Progenitor cell of endocrine pancreas (in vitro differentiated cells): ENCODE data around the gene STRA6. TPM values are rescaled to one million over a fixed set of nuclear protein-coding genes. Genes with fewer than 3 reads are reported as not detected.

Source experiments
- DNase-seq: peaks from one replicate; pipeline ENCODE4 v3.0.0; 2021; ENCODE audit warnings: low spot score; ENCODE audit not compliant: unreplicated experiment
- H3K27ac Mint-ChIP-seq: 2 replicates; pipeline ENCODE4 v1.8.0; 2021; ENCODE audit warnings: mild to moderate bottlenecking, moderate library complexity, mixed read lengths
- H3K27me3 Mint-ChIP-seq: 2 replicates; pipeline ENCODE4 v1.8.0; 2021; ENCODE audit warnings: mixed read lengths
- H3K36me3 Mint-ChIP-seq: 2 replicates; pipeline ENCODE4 v1.8.0; 2022; ENCODE audit warnings: mixed read lengths; ENCODE audit not compliant: insufficient read depth
- H3K4me1 Mint-ChIP-seq: 2 replicates; pipeline ENCODE4 v1.8.0; 2021; ENCODE audit warnings: low read depth, mixed read lengths
- H3K4me3 Mint-ChIP-seq: 2 replicates; pipeline ENCODE4 v1.8.0; 2021; ENCODE audit warnings: low read depth, mild to moderate bottlenecking, moderate library complexity, mixed read lengths
- H3K9me3 Mint-ChIP-seq: 2 replicates; pipeline ENCODE4 v1.8.0; 2021; ENCODE audit warnings: low read depth, mixed read lengths
- CTCF ChIP-seq: fragments of 200-600 bp; sonication (generic); IDR thresholded peaks from one replicate; pipeline ENCODE4 v1.5.0; 2021; ENCODE audit warnings: antibody characterized with exemption, mild to moderate bottlenecking; ENCODE audit not compliant: unreplicated experiment
- total RNA-seq: library from RNA; stranded (reverse); gene quantifications from 2 replicates; pipeline ENCODE4 v1.2.1, GENCODE V29; 2021

The STRA6 gene
- total RNA-seq, 1 donor from 2014 or later: 17.9 TPM

- no peak for TF ChIP-seq CTCF
- peaks cover 16% of the 10 kb centered on the region for H3K4me1 Mint-ChIP-seq
- no peak overlapping the region for H3K27ac Mint-ChIP-seq
- H3K36me3 Mint-ChIP-seq: no peaks in the 10 kb centered on the region
- peaks cover 53% of the 10 kb centered on the region for H3K27me3 Mint-ChIP-seq
- H3K4me3 Mint-ChIP-seq: no peak overlapping the region
- H3K9me3 Mint-ChIP-seq: no peaks in the 10 kb centered on the region
- no peak for DNase-seq
These were observed 23.3 kb upstream of the STRA6 start for GRCh38 chr15:74225928-74226327.

- Mint-ChIP-seq H3K9me3 (no peaks in the 10 kb centered on the region), H3K36me3 (no peaks in the 10 kb centered on the region), H3K27ac (no peak overlapping the region), H3K4me3 (no peak overlapping the region), H3K27me3 (peaks cover 63% of the 10 kb centered on the region), H3K4me1 (peaks cover 18% of the 10 kb centered on the region)
- no peak for DNase-seq
- no peak for TF ChIP-seq CTCF
These were observed 19.9 kb upstream of the STRA6 start for GRCh38 chr15:74222240-74223119.

GRCh38 chr15:74221399-74222239 is 19.0 kb upstream of the STRA6 start:
- Mint-ChIP-seq H3K27ac (peak overlapping the region; percentile 80), H3K9me3 (no peaks in the 10 kb centered on the region), H3K4me1 (peaks cover 18% of the 10 kb centered on the region), H3K4me3 (no peak overlapping the region), H3K27me3 (peaks cover 57% of the 10 kb centered on the region), H3K36me3 (no peaks in the 10 kb centered on the region)
- no peak for DNase-seq
- TF ChIP-seq CTCF: no peak

- Mint-ChIP-seq H3K27me3 (peaks cover 49% of the 10 kb centered on the region), H3K27ac (no peak overlapping the region)
These were observed 18.1 kb upstream of the STRA6 start for GRCh38 chr15:74220475-74221248.

More at GRCh38 chr15:74220475-74221248, 18.1 kb upstream of the STRA6 start:
- DNase-seq: no peak
- Mint-ChIP-seq H3K9me3 (no peaks in the 10 kb centered on the region), H3K4me1 (peaks cover 19% of the 10 kb centered on the region), H3K36me3 (no peaks in the 10 kb centered on the region), H3K4me3 (no peak overlapping the region)
- no peak for TF ChIP-seq CTCF
